HG03196 (cell line): ENCODE results near the gene FKBP1A.

ENCODE experiments used
- ATAC-seq: cut with Tn5 transposase; IDR thresholded peaks from one replicate; pipeline ENCODE4 v1.9.1; 2021; ENCODE audit not compliant: unreplicated experiment

FKBP1A gene

GRCh38 chr20:1322511-1323245 lies 70.2 kb downstream of the FKBP1A start:
- no peak for ATAC-seq

GRCh38 chr20:1321654-1321939 lies 71.3 kb downstream of the FKBP1A start:
- no peak for ATAC-seq

GRCh38 chr20:1320902-1321653 lies 71.8 kb downstream of the FKBP1A start:
- no peak for ATAC-seq

- no peak for ATAC-seq
These were observed 72.8 kb downstream of the FKBP1A start for GRCh38 chr20:1320016-1320415.

- no peak for ATAC-seq
These were observed 73.4 kb downstream of the FKBP1A start for GRCh38 chr20:1319462-1319861.

- no peak for ATAC-seq
These were observed 73.8 kb downstream of the FKBP1A start for GRCh38 chr20:1319051-1319450.
